OCI-LY3 (cell line): ENCODE results near the gene EML2.
"Not testable (repeated sequence)": the region's sequence is repeated elsewhere in the genome, so short reads cannot be mapped to it uniquely, and the experiment has no call there.

Source experiments
- H2AFZ ChIP-seq: fragments of 200-600, 300-600 bp; shearing (Covaris generic); 2 replicates; pipeline ENCODE4 v1.6.0; 2014; ENCODE audit warnings: antibody characterized with exemption, low read depth, low read length
- H3K27ac ChIP-seq: fragments of 200-600, 300-600 bp; sonication (generic); 2 replicates; pipeline ENCODE4 v1.5.1; 2014; ENCODE audit warnings: mild to moderate bottlenecking, low read length, moderate library complexity, mixed read lengths
- H3K27me3 ChIP-seq: fragments of 200-600, 300-600 bp; sonication (generic); 2 replicates; pipeline ENCODE4 v1.6.1; 2014; ENCODE audit warnings: low read depth, low read length, mixed read lengths
- H3K36me3 ChIP-seq: fragments of 200-600, 300-600 bp; sonication (generic); replicated peaks from 2 replicates; pipeline ENCODE3; 2014; ENCODE audit warnings: low read depth, low read length, mixed read lengths
- H3K4me1 ChIP-seq: fragments of 300-600, 200-600 bp; sonication (generic); 2 replicates; pipeline ENCODE4 v1.6.1; 2014; ENCODE audit warnings: low read length, mixed read lengths
- H3K4me2 ChIP-seq: fragments of 200-600, 300-600 bp; sonication (generic); 2 replicates; pipeline ENCODE4 v1.6.1; 2014; ENCODE audit warnings: low read length, mixed read lengths
- H3K4me3 ChIP-seq: fragments of 300-600, 200-600 bp; sonication (generic); 2 replicates; pipeline ENCODE4 v1.5.1; 2014; ENCODE audit warnings: antibody characterized with exemption, mild to moderate bottlenecking, low read length, moderate library complexity
- H3K79me2 ChIP-seq: fragments of 300-600, 200-600 bp; shearing (Covaris generic); 2 replicates; pipeline ENCODE4 v1.6.1; 2014; ENCODE audit warnings: mild to moderate bottlenecking, low read length, mixed read lengths
- H3K9ac ChIP-seq: fragments of 300-600, 200-600 bp; shearing (Covaris generic); 2 replicates; pipeline ENCODE4 v1.6.0; 2014; ENCODE audit warnings: mild to moderate bottlenecking, low read length, moderate library complexity
- H3K9me3 ChIP-seq: fragments of 200-600, 300-600 bp; shearing (Covaris generic); 2 replicates; pipeline ENCODE4 v1.6.1; 2014; ENCODE audit warnings: low read length, mixed read lengths; ENCODE audit not compliant: insufficient read depth
- H4K20me1 ChIP-seq: fragments of 200-600, 300-600 bp; sonication (generic); 2 replicates; pipeline ENCODE4 v1.6.1; 2016; ENCODE audit warnings: low read length, mixed read lengths; ENCODE audit not compliant: insufficient read depth
- CTCF ChIP-seq: fragments of 200-600, 300-600 bp; sonication (generic); IDR thresholded peaks from 2 replicates; pipeline ENCODE4 v1.5.1; 2014; ENCODE audit warnings: antibody characterized with exemption, low read length, low read depth
- EZH2phosphoT487 ChIP-seq: fragments of 200-600 bp; shearing (Covaris generic); IDR thresholded peaks from 2 replicates; pipeline ENCODE4 v1.6.1; 2018; ENCODE audit warnings: antibody characterized with exemption, mixed run types, low read depth

EML2 gene

GRCh38 chr19:45621976-45622503 is 17.2 kb downstream of the EML2 start:
- Histone ChIP-seq H3K27ac (no peak overlapping the region), H4K20me1 (no peaks in the 10 kb centered on the region), H3K9ac (no peak overlapping the region), H3K79me2 (no peaks in the 10 kb centered on the region), H3K4me3 (no peak overlapping the region), H3K4me1 (no peaks in the 10 kb centered on the region), H3K9me3 (no peaks in the 10 kb centered on the region), H2AFZ (no peak overlapping the region), H3K36me3 (peaks cover 38% of the 10 kb centered on the region), H3K4me2 (no peak overlapping the region), H3K27me3 (no peaks in the 10 kb centered on the region)
- TF ChIP-seq EZH2phosphoT487 = no peak
- no peak for TF ChIP-seq CTCF

- Histone ChIP-seq H3K4me1 (peaks cover 3% of the 10 kb centered on the region; the same call in 1 of the 2 replicates), H3K36me3 (peaks cover 37% of the 10 kb centered on the region), H3K79me2 (no peaks in the 10 kb centered on the region), H3K27me3 (no peaks in the 10 kb centered on the region), H3K9ac (no peak overlapping the region), H3K27ac (no peak overlapping the region), H3K4me2 (no peak overlapping the region), H3K9me3 (no peaks in the 10 kb centered on the region), H4K20me1 (no peaks in the 10 kb centered on the region), H3K4me3 (no peak overlapping the region), H2AFZ (no peak overlapping the region)
- TF ChIP-seq CTCF (no peak), EZH2phosphoT487 (no peak)
These were observed 17.8 kb downstream of the EML2 start for GRCh38 chr19:45621389-45621788.

GRCh38 chr19:45616704-45617017 is 22.5 kb downstream of the EML2 start:
- Histone ChIP-seq H3K4me2 (no peak overlapping the region), H3K27me3 (no peaks in the 10 kb centered on the region), H3K79me2 (no peaks in the 10 kb centered on the region), H3K9ac (no peak overlapping the region), H4K20me1 (0 out of 2 replicates have a peak, but pooled peaks cover 3% of the 10 kb centered on the region), H3K36me3 (peaks cover 46% of the 10 kb centered on the region), H2AFZ (no peak overlapping the region), H3K9me3 (no peaks in the 10 kb centered on the region), H3K4me3 (no peak overlapping the region), H3K27ac (no peak overlapping the region), H3K4me1 (peaks cover 14% of the 10 kb centered on the region)
- TF ChIP-seq EZH2phosphoT487 = no peak
- TF ChIP-seq CTCF = no peak

- Histone ChIP-seq H3K4me3 (no peak overlapping the region), H3K79me2 (no peaks in the 10 kb centered on the region), H3K9me3 (no peaks in the 10 kb centered on the region), H3K4me1 (peaks cover 14% of the 10 kb centered on the region), H3K36me3 (peaks cover 47% of the 10 kb centered on the region), H2AFZ (no peak overlapping the region), H3K4me2 (no peak overlapping the region), H3K27me3 (no peaks in the 10 kb centered on the region), H3K27ac (no peak overlapping the region), H3K9ac (no peak overlapping the region), H4K20me1 (0 out of 2 replicates have a peak, but pooled peaks cover 3% of the 10 kb centered on the region)
- TF ChIP-seq CTCF (no peak), EZH2phosphoT487 (no peak)
These were observed 23.1 kb downstream of the EML2 start for GRCh38 chr19:45615795-45616703.

GRCh38 chr19:45615056-45615455 is 24.1 kb downstream of the EML2 start:
- not testable (repeated sequence) for H3K27ac ChIP-seq, H3K27me3 ChIP-seq, H3K79me2 ChIP-seq, H3K9me3 ChIP-seq, H3K4me3 ChIP-seq, H3K9ac ChIP-seq, H2AFZ ChIP-seq, H3K4me2 ChIP-seq, H4K20me1 ChIP-seq
- H3K4me1 ChIP-seq = peaks cover 14% of the 10 kb centered on the region
- peaks cover 48% of the 10 kb centered on the region for H3K36me3 ChIP-seq
